Sigmoid colon (tissue), 7 donors: Measurements from ENCODE around the gene SBF2. TPM values are rescaled to one million over a fixed set of nuclear protein-coding genes. Genes with fewer than 3 reads are reported as not detected.
A peak's percentile ranks its signal among the peaks of the same experiment; 100 is the strongest.
"Not testable (repeated sequence)": the region's sequence is repeated elsewhere in the genome, so short reads cannot be mapped to it uniquely, and the experiment has no call there.

ENCODE experiments used
- DNase-seq: peaks from one replicate; pipeline ENCODE4 v3.0.0-alpha.2; 2019
- H3K27ac ChIP-seq, 4 donors: fragments of 200-600 bp; sonication (generic); one replicate each; pipeline ENCODE4 v1.5.1; 2016 to 2019; ENCODE audit warnings: mild to moderate bottlenecking in 1 of 4
- H3K27me3 ChIP-seq, 3 donors: fragments of 200-600 bp; sonication (generic); one replicate each; pipeline ENCODE4 v1.5.1; 2019; ENCODE audit warnings: mild to moderate bottlenecking in 1 of 3
- H3K36me3 ChIP-seq, 4 donors: fragments of 200-600 bp; sonication (generic); one replicate each; pipeline ENCODE4 v1.5.1; 2016 to 2019
- H3K4me1 ChIP-seq, 4 donors: fragments of 200-600 bp; sonication (generic); one replicate each; pipeline ENCODE4 v1.5.1; 2017 to 2019
- H3K4me3 ChIP-seq, 4 donors: fragments of 200-600 bp; sonication (generic); one replicate each; pipeline ENCODE4 v1.5.1; 2017 to 2019; ENCODE audit warnings: mild to moderate bottlenecking in 2 of 4, moderate library complexity in 1 of 4
- H3K9me3 ChIP-seq, 4 donors: fragments of 200-600 bp in 3 of 4; sonication (generic) in 3 of 4; one replicate each; pipeline versions ENCODE4 v1.5.1 to v1.6.1; 2013 to 2019
- EP300 ChIP-seq, 4 donors: sonication (generic); formaldehyde crosslinking; IDR thresholded peaks; one replicate each; pipeline ENCODE4 v1.6.1; 2017; ENCODE audit warnings: antibody characterized with exemption in 4 of 4
- POLR2A ChIP-seq, 2 donors: fragments of 450-650 bp; IDR thresholded peaks; one replicate each; pipeline ENCODE4 v1.6.1; 2016; ENCODE audit warnings: antibody characterized with exemption in 2 of 2, mild to moderate bottlenecking in 2 of 2, moderate library complexity in 2 of 2
- POLR2AphosphoS5 ChIP-seq, 4 donors: sonication (generic); formaldehyde crosslinking; IDR thresholded peaks; one replicate each; pipeline ENCODE4 v1.6.1; 2017; ENCODE audit warnings: antibody characterized with exemption in 4 of 4
- WGBS, 2 donors: extraction: QIAGEN DNeasy Blood & Tissue Kit; methylation state at CpG; one replicate each; pipeline ENCODE4 v1.1.7; 2013; 5-methylcytosine and 5-hydroxymethylcytosine counted together
- intact Hi-C: fragments of 100-400 bp; cut with DNase I; formaldehyde crosslinking; loops from one replicate; pipeline ENCODE4 v1.15.1; 2023
- polyA plus RNA-seq, 3 donors: library from polyadenylated mRNA; stranded (reverse); fragments of 200-250 nt; gene quantifications; one replicate each; pipeline ENCODE4 v1.2.3, GENCODE V29; 2013
- total RNA-seq, 4 donors: library from RNA; depleted of rRNA; stranded (reverse); fragments of >200 nt; gene quantifications; one replicate each; pipeline ENCODE4 v1.1.0, GENCODE V29; 2016
- TF ChIP-seq, protein P1 (sequence below), 4 experiments: fragments of 450-650 bp in 3 of 4; fragments of 200-600 bp in 1 of 4; IDR thresholded peaks; one replicate each; pipeline ENCODE4 v1.5.1; 2016 to 2019; ENCODE audit warnings: antibody characterized with exemption in 4 of 4, mild to moderate bottlenecking in 3 of 4, moderate library complexity in 2 of 4
- donor health status: healthy with polysubstance abuse.
- donor health status: Bipolar disorder and iron deficiency.
- donor health status: healthy.

The SBF2 gene
- total and polyA plus RNA-seq, 7 donors = 9.5 to 67.5 (median 47.1) TPM

DNA sequence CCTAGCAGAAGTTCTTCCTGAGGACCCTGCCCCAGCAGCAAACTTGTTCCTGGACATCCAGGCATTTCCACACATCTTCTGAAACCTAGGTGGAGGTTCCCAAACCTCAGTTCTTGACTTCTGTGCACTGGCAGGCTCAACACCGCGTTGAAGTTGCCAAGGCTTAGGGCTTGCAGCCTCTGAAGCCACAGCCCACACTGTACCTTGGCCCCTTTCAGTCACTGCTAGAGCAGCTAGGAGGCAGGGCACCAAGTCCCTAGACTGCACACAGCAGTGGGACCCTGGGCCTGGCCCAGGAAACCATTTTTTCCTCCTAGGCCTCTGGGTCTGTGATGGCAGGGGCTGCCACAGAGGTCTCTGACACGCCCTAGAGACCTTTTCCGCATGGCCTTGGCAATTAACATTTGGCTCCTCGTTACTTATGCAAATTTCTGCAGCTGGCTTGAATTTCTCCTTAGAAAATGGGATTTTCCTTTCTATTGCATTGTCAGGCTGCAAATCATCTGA lies 159.0 kb downstream of the SBF2 start:
- TF ChIP-seq POLR2AphosphoS5 (IDR thresholded peaks at IDR 0.05) (no peak), POLR2A (IDR thresholded peaks at IDR 0.05) (no peak), EP300 (IDR thresholded peaks at IDR 0.05) (no peak)
- TF ChIP-seq, protein P1, sequence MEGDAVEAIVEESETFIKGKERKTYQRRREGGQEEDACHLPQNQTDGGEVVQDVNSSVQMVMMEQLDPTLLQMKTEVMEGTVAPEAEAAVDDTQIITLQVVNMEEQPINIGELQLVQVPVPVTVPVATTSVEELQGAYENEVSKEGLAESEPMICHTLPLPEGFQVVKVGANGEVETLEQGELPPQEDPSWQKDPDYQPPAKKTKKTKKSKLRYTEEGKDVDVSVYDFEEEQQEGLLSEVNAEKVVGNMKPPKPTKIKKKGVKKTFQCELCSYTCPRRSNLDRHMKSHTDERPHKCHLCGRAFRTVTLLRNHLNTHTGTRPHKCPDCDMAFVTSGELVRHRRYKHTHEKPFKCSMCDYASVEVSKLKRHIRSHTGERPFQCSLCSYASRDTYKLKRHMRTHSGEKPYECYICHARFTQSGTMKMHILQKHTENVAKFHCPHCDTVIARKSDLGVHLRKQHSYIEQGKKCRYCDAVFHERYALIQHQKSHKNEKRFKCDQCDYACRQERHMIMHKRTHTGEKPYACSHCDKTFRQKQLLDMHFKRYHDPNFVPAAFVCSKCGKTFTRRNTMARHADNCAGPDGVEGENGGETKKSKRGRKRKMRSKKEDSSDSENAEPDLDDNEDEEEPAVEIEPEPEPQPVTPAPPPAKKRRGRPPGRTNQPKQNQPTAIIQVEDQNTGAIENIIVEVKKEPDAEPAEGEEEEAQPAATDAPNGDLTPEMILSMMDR (IDR thresholded peaks at IDR 0.05) = no peak
- WGBS, 2 donors = 92 to 98% methylated on average over 5 of the region's 5 CpGs

DNA sequence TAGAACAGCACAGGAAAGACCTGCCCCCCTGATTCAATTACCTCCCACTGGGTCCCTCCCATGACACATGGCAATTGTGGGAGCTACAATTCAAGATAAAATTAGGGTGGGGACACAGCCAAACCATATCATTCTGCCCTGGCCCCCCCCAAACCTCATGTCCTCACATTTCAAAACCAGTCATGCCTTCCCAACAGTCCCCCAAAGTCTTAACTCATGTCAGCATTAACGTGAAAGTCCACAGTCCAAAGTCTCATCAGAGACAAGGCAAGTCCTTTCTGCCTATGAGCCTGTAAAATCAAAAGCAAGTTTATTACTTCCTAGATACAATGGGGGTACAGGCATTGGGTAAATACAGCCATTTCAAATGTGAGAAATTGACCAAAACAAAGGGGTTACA lies 159.8 kb downstream of the SBF2 start:
- H3K9me3 ChIP-seq, H3K4me3 ChIP-seq, DNase-seq, H3K27me3 ChIP-seq, H3K36me3 ChIP-seq, H3K4me1 ChIP-seq, intact Hi-C loops, H3K27ac ChIP-seq: not testable (repeated sequence)
- 45 to 77% methylated on average over 1 of the region's 1 CpG for WGBS, 2 donors

More for the DNA sequence above, 159.0 kb downstream of the SBF2 start:
- intact Hi-C loops = no loop called here
- Histone ChIP-seq H3K27me3 (no peaks in the 10 kb centered on the region), H3K4me1 (peaks cover 0 to 11% (median 7%) of the 10 kb centered on the region in 4 donors), H3K4me3 (no peak overlapping the region), H3K9me3 (peaks cover 0 to 4% (median 0%) of the 10 kb centered on the region in 4 donors), H3K36me3 (no peaks in the 10 kb centered on the region), H3K27ac (no peak overlapping the region)
- no peak for DNase-seq

DNA sequence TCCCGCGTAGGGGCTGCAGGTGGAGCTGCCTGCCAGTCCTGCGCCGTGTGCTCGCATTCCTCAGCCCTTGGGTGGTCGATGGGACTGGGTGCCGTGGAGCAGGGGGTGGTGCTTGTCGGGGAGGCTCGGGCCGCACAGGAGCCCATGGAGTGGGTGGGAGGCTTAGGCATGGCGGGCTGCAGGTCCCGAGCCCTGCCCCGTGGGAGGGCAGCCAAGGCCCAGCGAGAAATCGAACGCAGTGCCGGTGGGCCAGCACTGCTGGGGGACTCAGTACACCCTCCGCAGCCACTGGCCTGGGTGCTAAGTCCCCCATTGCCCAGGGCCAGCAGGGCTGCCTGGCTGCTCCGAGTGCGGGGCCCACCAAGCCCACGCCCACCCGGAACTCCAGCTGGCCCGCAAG lies 160.8 kb downstream of the SBF2 start:
- H3K9me3 ChIP-seq, H3K27me3 ChIP-seq, H3K36me3 ChIP-seq, intact Hi-C loops, H3K4me3 ChIP-seq, H3K4me1 ChIP-seq, H3K27ac ChIP-seq, DNase-seq: not testable (repeated sequence)
- whole genome bisulfite sequencing, 2 donors = 97 to 98% methylated on average over 23 of the region's 23 CpGs

DNA sequence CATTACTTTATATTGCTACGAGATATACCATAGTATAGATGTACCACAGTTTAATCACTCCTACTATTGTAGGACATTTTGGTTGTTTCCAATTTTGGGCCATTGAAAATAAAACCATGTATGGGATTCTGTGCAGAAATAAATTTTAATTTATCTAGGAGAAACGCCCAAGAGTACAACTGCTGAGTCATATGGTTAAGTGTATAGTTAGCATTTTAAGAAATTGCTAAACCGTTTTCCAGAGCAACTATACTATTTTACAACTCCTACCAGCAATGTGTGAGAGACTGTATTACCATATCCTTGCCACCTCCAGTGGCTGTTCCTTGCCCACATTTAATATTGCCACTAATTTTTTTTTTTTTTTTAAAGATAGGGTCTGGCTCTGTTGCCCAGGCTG lies 163.1 kb downstream of the SBF2 start:
- H3K36me3 ChIP-seq = no peaks in the 10 kb centered on the region
- WGBS, 2 donors = 84 to 90% methylated on average over 3 of the region's 3 CpGs

DNA sequence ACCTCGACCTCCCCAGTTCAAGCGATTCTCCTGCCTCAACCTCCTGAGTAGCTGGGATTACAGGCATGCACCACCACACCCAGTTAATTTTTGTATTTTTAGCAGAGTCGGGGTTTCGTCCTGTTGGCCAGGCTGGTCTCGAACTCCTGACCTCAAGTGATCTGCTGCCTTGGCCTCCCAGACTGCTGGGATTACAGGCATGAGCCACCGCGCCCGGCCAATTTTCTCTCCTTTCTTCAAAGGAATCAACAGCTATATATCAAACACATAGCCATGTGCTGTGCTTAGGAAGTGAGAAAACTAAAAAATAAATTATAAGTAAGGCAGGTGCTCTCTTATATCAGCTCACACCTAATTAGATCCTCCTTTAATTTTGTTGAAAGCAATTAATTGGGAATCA lies 164.8 kb downstream of the SBF2 start:
- H3K36me3 ChIP-seq, H3K4me1 ChIP-seq, H3K4me3 ChIP-seq, H3K27ac ChIP-seq, H3K9me3 ChIP-seq, DNase-seq, H3K27me3 ChIP-seq, intact Hi-C loops: not testable (repeated sequence)
- whole genome bisulfite sequencing, 2 donors = 96 to 97% methylated on average over 8 of the region's 8 CpGs

More for the DNA sequence above, 163.1 kb downstream of the SBF2 start:
- Histone ChIP-seq H3K27me3 (no peaks in the 10 kb centered on the region), H3K27ac (no peak overlapping the region), H3K4me1 (peaks cover 0 to 4% (median 0%) of the 10 kb centered on the region in 4 donors), H3K9me3 (peaks cover 0 to 4% (median 0%) of the 10 kb centered on the region in 4 donors), H3K4me3 (no peak overlapping the region)
- no peak for TF ChIP-seq EP300 (IDR thresholded peaks at IDR 0.05)
- no peak for TF ChIP-seq POLR2A (IDR thresholded peaks at IDR 0.05)
- TF ChIP-seq POLR2AphosphoS5 (IDR thresholded peaks at IDR 0.05) = no peak
- TF ChIP-seq, protein P1 (IDR thresholded peaks at IDR 0.05) = no peak
- no peak for DNase-seq
- intact Hi-C loops = no loop called here

DNA sequence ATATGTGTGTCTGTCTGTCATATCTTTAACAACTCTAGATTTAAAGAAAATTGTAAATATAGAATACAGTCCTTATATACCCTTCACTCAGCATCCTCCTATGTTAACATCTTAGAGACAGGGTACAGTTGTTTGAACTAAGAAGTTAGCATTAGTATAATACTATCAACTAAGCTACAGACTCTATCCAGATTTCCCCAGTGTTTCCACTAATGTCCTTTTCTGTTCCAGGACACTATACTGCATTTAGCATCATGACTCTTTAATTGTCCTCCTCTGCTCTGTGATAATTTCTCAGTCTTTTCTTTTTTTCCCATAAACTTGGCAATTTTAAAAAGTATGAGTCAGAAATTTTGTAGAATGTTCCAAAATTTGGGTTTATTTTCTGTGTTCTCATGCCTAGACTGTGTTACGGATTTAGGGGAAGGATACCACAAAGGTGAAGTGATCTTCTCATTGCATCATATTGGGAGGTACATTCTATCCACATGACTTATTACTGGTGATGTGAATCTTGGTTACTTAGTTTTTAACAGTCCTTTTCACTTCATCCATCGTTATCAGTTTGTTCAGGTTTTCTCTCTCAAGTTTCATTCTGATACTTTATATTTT lies 168.4 kb downstream of the SBF2 start:
- Histone ChIP-seq H3K27me3 (no peaks in the 10 kb centered on the region), H3K27ac (no peak overlapping the region), H3K4me3 (no peak overlapping the region), H3K4me1 (peaks cover 0 to 28% (median 12%) of the 10 kb centered on the region in 4 donors), H3K36me3 (no peaks in the 10 kb centered on the region), H3K9me3 (no peaks in the 10 kb centered on the region)
- TF ChIP-seq EP300 (IDR thresholded peaks at IDR 0.05) (no peak), POLR2AphosphoS5 (IDR thresholded peaks at IDR 0.05) (peak in 2 of 4 donors; percentile 17 to 47)
- intact Hi-C loops = no loop called here
- no peak for DNase-seq
- 86 to 94% methylated on average over 2 of the region's 2 CpGs for WGBS, 2 donors
